HG02870 (cell line): Measurements from ENCODE around the gene TMPRSS4.

Experiments used
- ATAC-seq: cut with Tn5 transposase; IDR thresholded peaks from one replicate; pipeline ENCODE4 v1.9.1; 2021; ENCODE audit warnings: mild to moderate bottlenecking, moderate library complexity; ENCODE audit not compliant: unreplicated experiment

The TMPRSS4 gene

DNA sequence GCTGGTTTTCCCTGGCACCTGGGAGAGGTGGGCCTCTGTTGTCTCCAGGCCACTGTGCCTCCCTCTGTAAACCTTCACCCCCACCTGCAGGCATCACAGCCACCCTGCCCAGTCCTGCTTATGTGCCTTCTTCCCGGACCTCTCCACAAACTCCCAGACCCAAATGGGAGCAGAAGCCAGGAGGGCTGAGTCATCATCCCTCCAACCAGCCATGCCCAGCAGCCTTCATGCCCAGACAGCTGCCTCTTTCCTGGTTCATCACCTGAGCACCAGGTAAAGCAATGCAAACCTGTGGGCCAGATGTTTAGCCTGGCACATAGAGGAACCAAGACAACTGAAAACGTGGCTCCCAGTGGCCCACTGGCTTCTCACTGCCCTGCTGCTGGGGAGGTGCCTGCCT is 2.1 kb upstream of the TMPRSS4 start:
- no peak for ATAC-seq

DNA sequence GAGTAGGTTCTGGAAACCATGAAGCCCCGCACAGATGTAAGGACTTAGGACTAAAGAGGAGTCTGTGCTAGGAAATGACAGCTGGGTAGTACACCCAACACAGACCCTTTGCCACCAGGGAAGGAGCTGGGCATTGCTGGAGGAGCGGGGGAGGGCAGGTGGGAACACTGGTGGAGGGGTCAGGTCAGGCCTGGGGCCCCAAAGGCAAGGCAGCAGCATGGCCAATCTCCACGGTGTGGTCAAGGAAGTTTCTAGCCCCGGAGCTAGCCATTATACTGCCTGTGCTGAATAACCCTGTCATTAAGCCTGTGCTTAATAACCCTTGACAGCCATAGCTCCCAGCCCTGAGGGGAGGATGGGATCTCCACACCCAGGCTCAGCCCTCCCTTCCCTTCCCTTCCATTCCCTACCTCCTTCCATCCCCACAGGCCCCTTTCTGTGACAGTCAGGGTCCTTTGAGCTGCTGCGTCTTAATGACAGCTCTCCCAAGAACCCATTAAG is 2.1 kb downstream of the TMPRSS4 start:
- ATAC-seq, result no peak

DNA sequence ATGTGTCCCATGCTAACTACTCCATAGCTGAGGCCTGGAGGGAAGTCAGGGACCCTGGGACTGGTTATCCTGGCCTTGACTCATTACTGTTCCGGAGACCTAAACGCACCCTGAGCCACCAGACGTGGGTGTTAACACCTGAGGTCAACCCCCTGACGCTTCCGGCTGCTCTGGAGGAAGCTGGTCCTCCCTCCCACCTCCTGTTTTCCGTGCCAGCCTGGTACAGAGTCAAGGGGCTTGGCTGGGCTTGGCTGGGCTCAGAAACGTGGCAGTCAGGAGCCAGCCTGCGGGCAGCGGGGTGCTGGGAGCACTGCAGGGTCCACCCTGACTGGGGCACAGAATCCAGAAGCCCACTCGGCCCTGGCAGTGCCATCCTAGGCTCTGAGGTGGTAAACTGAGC is 2.6 kb downstream of the TMPRSS4 start:
- no peak for ATAC-seq

DNA sequence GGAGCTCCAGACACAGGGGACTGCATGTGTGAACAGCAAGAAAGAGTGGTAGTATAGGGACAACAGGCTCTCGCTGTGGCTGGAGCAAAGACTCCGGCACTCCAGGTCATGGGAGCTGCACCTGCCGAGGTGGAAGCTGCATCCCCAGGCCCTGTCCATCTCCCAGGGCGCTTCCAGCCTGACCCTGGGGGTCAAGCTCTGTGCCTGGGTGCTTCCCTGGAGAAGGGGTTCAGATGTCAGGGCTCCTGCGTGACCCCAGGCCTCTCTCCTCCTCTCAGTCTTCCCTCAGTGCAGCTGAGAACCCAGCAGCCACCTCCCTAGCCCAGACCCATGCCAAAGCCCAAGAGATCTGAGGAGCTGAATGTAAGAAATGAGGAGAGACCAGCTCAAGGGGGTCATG is 3.4 kb downstream of the TMPRSS4 start:
- no peak for ATAC-seq

- ATAC-seq, result no peak
Observed at GRCh38 chr11:118081241-118081958, 4.5 kb downstream of the TMPRSS4 start.

GRCh38 chr11:118082880-118083552 is 6.1 kb downstream of the TMPRSS4 start:
- no peak for ATAC-seq

DNA sequence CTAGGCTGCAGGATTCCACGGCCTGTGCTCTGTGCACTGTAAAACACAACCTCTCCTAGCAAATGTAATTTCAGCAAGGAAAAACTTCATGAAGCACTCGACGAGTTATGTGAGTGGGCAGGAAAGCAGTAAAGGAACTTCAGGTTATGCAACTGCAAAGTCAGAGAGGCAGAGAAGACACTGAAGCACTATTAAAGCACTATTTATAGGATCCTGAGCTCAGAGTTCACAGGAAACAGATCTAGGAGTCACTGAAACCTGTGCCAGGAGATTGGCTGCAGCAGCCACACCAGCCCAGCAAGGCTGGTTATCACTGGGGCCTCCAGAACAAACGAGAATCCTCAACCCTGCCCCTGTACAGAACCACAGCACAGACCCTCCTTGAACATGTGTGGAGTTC is 7.4 kb downstream of the TMPRSS4 start:
- ATAC-seq, result no peak

GRCh38 chr11:118084656-118085055 is 7.8 kb downstream of the TMPRSS4 start:
- no peak for ATAC-seq

DNA sequence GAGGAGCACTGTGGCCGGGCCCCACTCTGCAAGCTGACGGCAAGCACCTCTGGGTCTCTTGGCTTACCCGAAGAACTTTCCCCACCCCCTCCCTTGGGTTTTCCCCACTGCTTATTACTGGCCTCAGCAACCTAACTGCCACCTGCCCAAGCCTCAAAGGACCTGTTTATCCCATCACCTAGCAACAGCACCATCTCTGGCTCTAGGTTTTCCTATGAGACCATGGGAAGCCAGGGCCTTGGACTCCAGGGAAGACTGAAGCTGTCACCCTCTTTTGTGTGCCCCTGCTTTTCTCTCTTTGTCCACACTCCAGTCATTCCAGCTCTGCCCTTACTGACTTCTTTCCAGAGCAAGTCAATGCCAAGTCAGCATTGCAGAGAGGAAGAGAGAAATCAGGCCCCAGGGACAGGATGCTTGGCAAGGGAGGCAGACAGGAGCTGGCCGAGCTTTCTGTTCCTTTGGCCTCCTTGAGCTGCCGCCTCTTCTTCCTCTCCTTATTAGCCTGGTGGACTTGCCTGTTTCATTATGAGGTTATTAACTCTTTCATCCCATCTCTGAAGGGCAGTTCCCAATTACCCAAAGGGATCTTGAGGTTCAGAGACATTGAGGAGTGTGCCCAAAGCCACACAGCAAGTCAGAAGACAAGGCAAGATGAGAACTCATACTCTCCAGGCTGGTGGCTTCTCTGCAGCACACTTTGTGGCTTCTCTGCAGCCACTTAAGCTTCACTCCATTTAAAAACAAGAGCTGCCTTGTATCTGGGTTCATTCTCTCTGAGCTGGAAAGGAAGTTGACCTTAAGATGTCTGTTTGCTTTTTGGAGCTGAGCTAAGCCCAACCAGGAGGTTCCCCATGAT is 10.3 kb downstream of the TMPRSS4 start, which contains the start of gene SMIM35:
TSS of gene SMIM35 (minus strand) at position 51 of the 856 bp plus-strand sequence. CDS start 206 bp downstream, outside the sequence.
- no peak for ATAC-seq

- no peak for ATAC-seq
Observed at GRCh38 chr11:118087931-118088330, 11.1 kb downstream of the TMPRSS4 start.

DNA sequence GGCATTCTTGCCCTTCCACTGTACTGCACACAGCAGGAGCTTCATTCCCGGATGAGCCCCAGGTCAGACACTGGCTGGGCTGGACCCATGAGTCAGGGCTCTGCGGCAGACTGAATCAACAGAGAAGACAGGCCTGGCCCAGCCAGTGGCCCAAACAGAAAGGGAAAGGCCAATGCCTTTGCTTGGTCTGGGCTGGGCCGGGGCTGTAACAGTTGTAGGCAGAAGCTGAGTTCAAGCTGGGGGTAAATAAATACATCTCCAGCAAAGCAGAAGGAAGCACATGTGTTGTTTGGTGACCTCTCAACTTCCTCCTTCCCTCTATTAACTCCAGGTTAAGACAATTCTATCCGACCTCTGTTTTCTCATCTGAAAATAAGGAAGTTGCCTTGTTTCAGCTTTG is 11.7 kb downstream of the TMPRSS4 start:
- no peak for ATAC-seq

GRCh38 chr11:118090545-118091162 is 13.8 kb downstream of the TMPRSS4 start:
- no peak for ATAC-seq

DNA sequence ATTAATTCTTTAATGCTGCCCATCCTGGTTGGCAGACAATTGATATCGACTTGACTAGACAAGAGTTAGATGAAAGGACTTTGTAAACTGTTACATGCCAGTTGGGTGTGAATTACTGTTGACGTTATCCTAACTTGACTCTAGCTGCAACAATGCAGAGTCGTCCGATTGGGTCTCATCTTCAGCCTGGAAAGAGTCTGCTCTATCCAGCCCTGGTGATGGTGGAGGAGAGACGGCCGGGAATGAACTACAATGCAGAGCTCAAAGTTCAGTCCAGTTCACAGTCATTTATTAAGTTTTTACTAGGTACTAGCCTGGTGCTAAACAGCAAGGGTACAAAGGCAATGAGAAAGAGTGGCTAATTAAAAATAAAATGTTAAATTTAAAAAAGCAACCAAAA is 14.8 kb downstream of the TMPRSS4 start:
- no peak for ATAC-seq

GRCh38 chr11:118092907-118093571 is 16.2 kb downstream of the TMPRSS4 start:
- ATAC-seq, result no peak

DNA sequence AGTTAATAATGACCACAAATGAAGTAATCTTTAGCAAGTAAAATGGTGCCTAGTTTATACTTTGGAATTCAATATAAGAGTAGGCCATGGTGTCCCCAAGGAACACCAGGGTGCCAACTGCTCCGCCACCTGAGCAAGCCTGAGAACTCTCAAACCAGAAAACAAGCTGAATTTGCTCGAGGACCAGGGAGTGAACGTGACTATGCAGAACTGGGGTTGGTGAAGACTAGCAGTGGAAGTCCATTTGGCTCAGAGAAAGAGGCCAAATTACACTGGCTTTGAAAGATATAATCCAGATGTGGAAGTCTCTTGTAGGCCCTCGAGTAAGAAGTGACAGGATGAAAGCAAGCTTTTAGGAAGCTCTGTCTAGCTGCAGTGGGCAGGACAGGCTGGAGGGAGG is 18.6 kb downstream of the TMPRSS4 start:
- no peak for ATAC-seq

DNA sequence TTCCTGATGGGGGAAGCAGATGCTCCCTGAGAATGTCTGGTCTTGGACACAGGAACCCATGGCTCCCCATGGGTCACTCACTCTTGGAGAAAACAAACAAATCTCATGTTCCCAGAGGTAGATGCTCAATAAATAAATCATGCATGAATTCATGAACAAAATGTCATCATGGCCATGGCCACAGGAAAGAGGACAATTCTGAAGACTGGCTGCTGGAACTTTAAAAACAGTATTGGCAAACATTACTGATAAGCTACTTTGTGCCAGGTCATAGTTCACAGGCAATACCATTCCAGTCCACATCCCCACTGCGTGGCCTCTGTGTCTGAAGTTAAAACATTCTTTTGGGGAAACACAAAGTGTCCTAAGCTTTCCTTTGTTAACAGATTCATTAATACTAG is 19.1 kb downstream of the TMPRSS4 start:
- no peak for ATAC-seq

- no peak for ATAC-seq
Observed at GRCh38 chr11:118098996-118099837, 22.3 kb downstream of the TMPRSS4 start.

DNA sequence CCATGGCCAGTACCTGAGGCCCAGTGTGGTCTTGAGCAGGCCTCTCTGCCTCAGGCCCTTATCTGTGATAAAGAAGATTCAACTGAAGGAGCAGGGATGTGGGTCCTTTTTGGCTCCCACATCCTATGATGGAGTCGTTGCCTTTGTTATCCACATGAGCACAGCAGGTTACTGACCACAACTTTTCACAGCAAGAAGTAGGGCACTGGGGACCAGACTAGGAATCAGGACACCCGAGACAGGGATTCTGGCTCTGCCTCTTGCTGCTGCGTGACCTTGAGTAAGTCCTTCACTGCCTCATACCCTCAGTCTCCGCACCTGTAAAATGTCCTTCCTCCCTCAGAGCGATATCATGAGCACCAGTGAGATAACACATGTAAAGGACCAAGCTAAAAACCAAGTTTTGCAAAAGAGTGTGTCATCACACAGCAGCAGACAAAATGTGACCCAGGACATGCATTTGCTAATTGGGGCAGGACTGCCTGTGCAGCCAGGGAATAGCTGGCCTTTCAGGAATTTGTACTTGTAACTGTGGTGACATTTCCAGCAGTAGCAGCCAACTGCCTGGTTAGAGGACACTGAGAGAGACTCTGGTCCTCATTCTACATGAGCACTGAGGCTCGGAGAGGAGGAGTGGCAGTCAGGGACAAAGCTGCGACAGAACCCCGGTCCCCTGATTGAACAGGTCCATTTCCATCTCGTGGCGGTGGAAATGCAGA is 23.1 kb downstream of the TMPRSS4 start:
- no peak for ATAC-seq

GRCh38 chr11:118100691-118101232 is 23.9 kb downstream of the TMPRSS4 start:
- ATAC-seq, result no peak
